ENCODE results near the gene LGALS8. TPM values are rescaled to one million over a fixed set of nuclear protein-coding genes. Genes with fewer than 3 reads are reported as not detected.

The LGALS8 gene
- total RNA-seq (2021; ENCODE audit: unreplicated experiment) (221 TPM), Bru-seq, nascent RNA (percentile 97 among the genes with signal in this experiment), BruChase-seq, experiment 1, labeled RNA remaining after a 2-hour chase (percentile 96 among the genes with signal in this experiment), BruChase-seq, experiment 2, labeled RNA remaining after a 6-hour chase (percentile 97 among the genes with signal in this experiment)
- polyA plus RNA-seq (2012; ENCODE audit: insufficient read length) = 242 TPM
- long read RNA-seq, full-length matches to known transcripts = 125 of 413 reads
- long read RNA-seq, partial matches to known transcripts = 128 of 413 reads
- long read RNA-seq, other reads (novel, unspliced or antisense) = 160 of 413 reads

DNA sequence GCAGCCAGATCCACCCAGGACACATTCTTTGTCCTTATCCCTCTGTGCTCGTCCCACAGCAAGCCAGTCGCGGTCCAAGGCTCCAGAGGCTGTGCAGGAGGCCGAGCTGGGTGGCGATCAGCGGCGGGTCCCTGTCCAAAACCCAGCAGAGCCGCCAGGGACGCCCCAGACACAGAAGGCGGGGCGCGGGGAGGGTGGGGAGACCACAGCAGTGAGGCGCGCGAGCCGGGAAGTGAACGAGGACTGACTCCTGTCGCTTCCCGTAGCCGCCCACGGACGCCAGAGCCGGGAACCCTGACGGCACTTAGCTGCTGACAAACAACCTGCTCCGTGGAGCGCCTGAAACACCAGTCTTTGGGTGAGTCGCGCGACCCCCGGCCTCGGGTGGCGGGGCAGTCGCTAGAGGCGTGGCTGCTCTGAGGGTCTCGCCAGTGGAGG, at the start of gene LGALS8:
TSS of gene LGALS8 (plus strand) at position 279 of the 438 bp plus-strand sequence. CDS start 2,089 bp downstream, outside the sequence.
- TF ChIP-seq TCF7L2 (IDR thresholded peaks at IDR 0.05; ENCODE audit: low read depth, low read length) = no peak
- no peak; a peak in 1 of 4 replicates for TF ChIP-seq REST (IDR thresholded peaks at IDR 0.05; ENCODE audit: insufficient read depth in 1 of 2, low read depth in 2 of 2, low read length in 1 of 2)
- peak; percentile 83; the same call in 1 of the 2 replicates for TF ChIP-seq SIN3A (IDR thresholded peaks at IDR 0.05; ENCODE audit: borderline replicate concordance, insufficient read depth, low read depth, low read length)
- peak; percentile 67 for TF ChIP-seq POLR2AphosphoS5 (IDR thresholded peaks at IDR 0.05; ENCODE audit: low read depth, low read length)
- TF ChIP-seq, protein P1, sequence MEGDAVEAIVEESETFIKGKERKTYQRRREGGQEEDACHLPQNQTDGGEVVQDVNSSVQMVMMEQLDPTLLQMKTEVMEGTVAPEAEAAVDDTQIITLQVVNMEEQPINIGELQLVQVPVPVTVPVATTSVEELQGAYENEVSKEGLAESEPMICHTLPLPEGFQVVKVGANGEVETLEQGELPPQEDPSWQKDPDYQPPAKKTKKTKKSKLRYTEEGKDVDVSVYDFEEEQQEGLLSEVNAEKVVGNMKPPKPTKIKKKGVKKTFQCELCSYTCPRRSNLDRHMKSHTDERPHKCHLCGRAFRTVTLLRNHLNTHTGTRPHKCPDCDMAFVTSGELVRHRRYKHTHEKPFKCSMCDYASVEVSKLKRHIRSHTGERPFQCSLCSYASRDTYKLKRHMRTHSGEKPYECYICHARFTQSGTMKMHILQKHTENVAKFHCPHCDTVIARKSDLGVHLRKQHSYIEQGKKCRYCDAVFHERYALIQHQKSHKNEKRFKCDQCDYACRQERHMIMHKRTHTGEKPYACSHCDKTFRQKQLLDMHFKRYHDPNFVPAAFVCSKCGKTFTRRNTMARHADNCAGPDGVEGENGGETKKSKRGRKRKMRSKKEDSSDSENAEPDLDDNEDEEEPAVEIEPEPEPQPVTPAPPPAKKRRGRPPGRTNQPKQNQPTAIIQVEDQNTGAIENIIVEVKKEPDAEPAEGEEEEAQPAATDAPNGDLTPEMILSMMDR (IDR thresholded peaks at IDR 0.05) = no peak
- CTCF ChIA-PET = no interaction called here
- BruUV-seq (replicated peaks) = no TSS peak
- Histone ChIP-seq H3K36me3 (ENCODE audit: control insufficient read depth, insufficient read depth, low read length) (peaks cover 12% of the 10 kb centered on the region), H3K4me1 (ENCODE audit: control insufficient read depth, insufficient read depth, low read length) (peaks cover 41% of the 10 kb centered on the region), H3K9me3 (ENCODE audit: control insufficient read depth, insufficient read depth, low read depth, low read length) (no peaks in the 10 kb centered on the region), H3K27ac (ENCODE audit: low read length) (peak within 1 kb of the TSS; percentile 100), H3K4me3 (ENCODE audit: low read depth in 2 of 2, low read length in 2 of 2) (peak within 1 kb of the TSS; percentile 80 to 96), H3K27me3 (ENCODE audit: control insufficient read depth, insufficient read depth, low read length) (no peaks in the 10 kb centered on the region)
- intact Hi-C loops (cut with micrococcal nuclease; ENCODE audit: unreplicated experiment) (loop anchor here (5.0 kb wide), 1 partner anchor 126 kb away; no protein-coding TSS in a partner anchor), in situ Hi-C loops (cut with HindIII; ENCODE audit: low pct_unique_long_range_greater_than_20kb, low sequenced_read_pairs) (no loop called here)
- peak; percentile 89 for ATAC-seq
- DNase-seq (ENCODE audit: low read depth, low spot score) = no peak
- POLR2A ChIA-PET = no interaction called here

DNA sequence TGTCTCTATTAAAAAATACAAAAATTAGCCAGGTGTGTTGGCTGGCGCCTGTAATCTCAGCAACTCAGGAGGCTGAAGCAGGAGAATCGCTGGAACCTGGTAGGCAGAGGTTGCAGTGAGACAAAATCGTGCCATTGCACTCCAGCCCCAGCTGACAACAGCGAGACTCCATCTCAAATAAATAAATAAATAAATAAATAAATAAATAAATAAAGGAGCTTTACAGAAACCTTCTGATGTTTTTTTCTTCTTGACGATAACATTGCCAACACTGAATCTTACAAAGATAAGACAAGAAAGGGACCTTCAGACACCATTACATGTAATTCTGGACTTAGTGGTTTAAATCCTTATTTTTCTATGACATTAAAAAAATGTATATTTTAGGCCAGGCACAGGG, 47.8 kb upstream of the LGALS8 start:
- POLR2A ChIA-PET = no interaction called here
- no peak overlapping the region for H3K27ac ChIP-seq (ENCODE audit: low read length)
- BruUV-seq (replicated peaks) = no TSS peak
- no peaks in the 10 kb centered on the region for H3K36me3 ChIP-seq (ENCODE audit: control insufficient read depth, insufficient read depth, low read length)
- no peak for DNase-seq (ENCODE audit: low read depth, low spot score)
- ATAC-seq = no peak
- no peak overlapping the region for H3K4me3 ChIP-seq (ENCODE audit: low read depth in 2 of 2, low read length in 2 of 2)
- CTCF ChIA-PET = no interaction called here
- intact Hi-C loops (cut with micrococcal nuclease; ENCODE audit: unreplicated experiment) (no loop called here), in situ Hi-C loops (cut with HindIII; ENCODE audit: low pct_unique_long_range_greater_than_20kb, low sequenced_read_pairs) (no loop called here)
- H3K4me1 ChIP-seq (ENCODE audit: control insufficient read depth, insufficient read depth, low read length) = peaks cover 23% of the 10 kb centered on the region
- no peaks in the 10 kb centered on the region for H3K9me3 ChIP-seq (ENCODE audit: control insufficient read depth, insufficient read depth, low read depth, low read length)
- no peaks in the 10 kb centered on the region for H3K27me3 ChIP-seq (ENCODE audit: control insufficient read depth, insufficient read depth, low read length)
- no peak for TF ChIP-seq SIN3A (IDR thresholded peaks at IDR 0.05; ENCODE audit: borderline replicate concordance, insufficient read depth, low read depth, low read length)
- no peak for TF ChIP-seq TCF7L2 (IDR thresholded peaks at IDR 0.05; ENCODE audit: low read depth, low read length)
- TF ChIP-seq REST (IDR thresholded peaks at IDR 0.05; ENCODE audit: insufficient read depth in 1 of 2, low read depth in 2 of 2, low read length in 1 of 2) = no peak
- TF ChIP-seq, protein P1 (IDR thresholded peaks at IDR 0.05) = no peak
- TF ChIP-seq POLR2AphosphoS5 (IDR thresholded peaks at IDR 0.05; ENCODE audit: low read depth, low read length) = no peak
